Coronary artery (tissue), 2 donors: ENCODE results near the gene SLC66A2.
A peak's percentile ranks its signal among the peaks of the same experiment; 100 is the strongest.

Source experiments
- DNase-seq: peaks from one replicate; pipeline ENCODE4 v3.0.0-alpha.2; 2017; ENCODE audit warnings: low spot score
- H3K27ac ChIP-seq, 2 donors: fragments of 200-600 bp; sonication (generic); one replicate each; pipeline ENCODE4 v1.5.1; 2016 to 2019
- H3K4me3 ChIP-seq: fragments of 200-600 bp; sonication (generic); 2 replicates; pipeline ENCODE4 v1.5.1; 2016; ENCODE audit warnings: mild to moderate bottlenecking, moderate library complexity
- CTCF ChIP-seq: fragments of 200-600 bp; sonication (generic); IDR thresholded peaks from one replicate; pipeline ENCODE4 v1.5.1; 2019; ENCODE audit warnings: antibody characterized with exemption

SLC66A2 gene

GRCh38 chr18:79987566-79987965 is 36.1 kb upstream of the SLC66A2 start:
- peak overlapping the region; percentile 90 for H3K4me3 ChIP-seq
- H3K27ac ChIP-seq = peak overlapping the region in 1 of 2 donors; percentile 96
- DNase-seq = no peak
- TF ChIP-seq CTCF = no peak

GRCh38 chr18:79986726-79987125 is 35.3 kb upstream of the SLC66A2 start:
- no peak for DNase-seq
- Histone ChIP-seq H3K4me3 (peak overlapping the region; percentile 90), H3K27ac (no peak overlapping the region)
- TF ChIP-seq CTCF = no peak

GRCh38 chr18:79985172-79985571 is 33.7 kb upstream of the SLC66A2 start:
- DNase-seq = no peak
- no peak for TF ChIP-seq CTCF
- no peak overlapping the region for H3K27ac ChIP-seq
- no peak overlapping the region for H3K4me3 ChIP-seq

- DNase-seq = no peak
Observed at GRCh38 chr18:79983793-79984192, 32.3 kb upstream of the SLC66A2 start.

GRCh38 chr18:79983253-79983652 is 31.8 kb upstream of the SLC66A2 start:
- H3K4me3 ChIP-seq = no peak overlapping the region
- no peak for TF ChIP-seq CTCF
- no peak overlapping the region for H3K27ac ChIP-seq
- no peak for DNase-seq

More at GRCh38 chr18:79983793-79984192, 32.3 kb upstream of the SLC66A2 start:
- H3K4me3 ChIP-seq = no peak overlapping the region
- no peak overlapping the region for H3K27ac ChIP-seq
- TF ChIP-seq CTCF = no peak

GRCh38 chr18:79982736-79983135 is 31.3 kb upstream of the SLC66A2 start:
- no peak for DNase-seq
- no peak for TF ChIP-seq CTCF
- no peak overlapping the region for H3K27ac ChIP-seq
- no peak overlapping the region for H3K4me3 ChIP-seq

- H3K4me3 ChIP-seq = no peak overlapping the region
- no peak overlapping the region for H3K27ac ChIP-seq
- no peak for TF ChIP-seq CTCF
- no peak for DNase-seq
Observed at GRCh38 chr18:79980585-79980984, 29.1 kb upstream of the SLC66A2 start.
